Measurements from ENCODE around the gene CABLES1.

CABLES1 gene

GRCh38 chr18:23194155-23194996, 59.1 kb downstream of the CABLES1 start:
- DNase-seq (ENCODE audit: low read depth in 2 of 2) = no peak

GRCh38 chr18:23194997-23195957, 60.0 kb downstream of the CABLES1 start:
- no peak for DNase-seq (ENCODE audit: low read depth in 2 of 2)

- no peak for DNase-seq (ENCODE audit: low read depth in 2 of 2)
These were observed 61.1 kb downstream of the CABLES1 start for GRCh38 chr18:23196119-23197007.

- DNase-seq (ENCODE audit: low read depth in 2 of 2) = no peak
These were observed 63.0 kb downstream of the CABLES1 start for GRCh38 chr18:23198217-23198845.

- no peak for DNase-seq (ENCODE audit: low read depth in 2 of 2)
These were observed 65.5 kb downstream of the CABLES1 start for GRCh38 chr18:23200756-23201155.

- DNase-seq (ENCODE audit: low read depth in 2 of 2) = no peak
These were observed 66.5 kb downstream of the CABLES1 start for GRCh38 chr18:23201741-23202140.

- DNase-seq (ENCODE audit: low read depth in 2 of 2) = no peak
These were observed 68.7 kb downstream of the CABLES1 start for GRCh38 chr18:23203891-23204432.

- no peak for DNase-seq (ENCODE audit: low read depth in 2 of 2)
These were observed 69.4 kb downstream of the CABLES1 start for GRCh38 chr18:23204589-23205235.

- no peak for DNase-seq (ENCODE audit: low read depth in 2 of 2)
These were observed 70.7 kb downstream of the CABLES1 start for GRCh38 chr18:23205980-23206379.

GRCh38 chr18:23207191-23207955, 72.1 kb downstream of the CABLES1 start:
- no peak for DNase-seq (ENCODE audit: low read depth in 2 of 2)

GRCh38 chr18:23207994-23208393, 72.7 kb downstream of the CABLES1 start:
- no peak for DNase-seq (ENCODE audit: low read depth in 2 of 2)

- DNase-seq (ENCODE audit: low read depth in 2 of 2) = no peak
These were observed 73.3 kb downstream of the CABLES1 start for GRCh38 chr18:23208600-23208999.

GRCh38 chr18:23209031-23209430, 73.7 kb downstream of the CABLES1 start:
- no peak for DNase-seq (ENCODE audit: low read depth in 2 of 2)

GRCh38 chr18:23209796-23210195, 74.5 kb downstream of the CABLES1 start:
- no peak for DNase-seq (ENCODE audit: low read depth in 2 of 2)

GRCh38 chr18:23210526-23210925, 75.2 kb downstream of the CABLES1 start:
- no peak for DNase-seq (ENCODE audit: low read depth in 2 of 2)

- DNase-seq (ENCODE audit: low read depth in 2 of 2) = no peak
These were observed 75.9 kb downstream of the CABLES1 start for GRCh38 chr18:23211146-23211545.

GRCh38 chr18:23212161-23212560, 76.9 kb downstream of the CABLES1 start:
- DNase-seq (ENCODE audit: low read depth in 2 of 2) = no peak

- no peak for DNase-seq (ENCODE audit: low read depth in 2 of 2)
These were observed 77.9 kb downstream of the CABLES1 start for GRCh38 chr18:23213200-23213599.

GRCh38 chr18:23217781-23218180, 82.5 kb downstream of the CABLES1 start:
- DNase-seq (ENCODE audit: low read depth in 2 of 2) = no peak

GRCh38 chr18:23220355-23220754, 85.1 kb downstream of the CABLES1 start:
- DNase-seq (ENCODE audit: low read depth in 2 of 2) = no peak
